ENCODE data around the gene EVPL. TPM values are rescaled to one million over a fixed set of nuclear protein-coding genes. Genes with fewer than 3 reads are reported as not detected.

Gene EVPL
- total RNA-seq, 1 donor from 2014 or later = not detected

DNA sequence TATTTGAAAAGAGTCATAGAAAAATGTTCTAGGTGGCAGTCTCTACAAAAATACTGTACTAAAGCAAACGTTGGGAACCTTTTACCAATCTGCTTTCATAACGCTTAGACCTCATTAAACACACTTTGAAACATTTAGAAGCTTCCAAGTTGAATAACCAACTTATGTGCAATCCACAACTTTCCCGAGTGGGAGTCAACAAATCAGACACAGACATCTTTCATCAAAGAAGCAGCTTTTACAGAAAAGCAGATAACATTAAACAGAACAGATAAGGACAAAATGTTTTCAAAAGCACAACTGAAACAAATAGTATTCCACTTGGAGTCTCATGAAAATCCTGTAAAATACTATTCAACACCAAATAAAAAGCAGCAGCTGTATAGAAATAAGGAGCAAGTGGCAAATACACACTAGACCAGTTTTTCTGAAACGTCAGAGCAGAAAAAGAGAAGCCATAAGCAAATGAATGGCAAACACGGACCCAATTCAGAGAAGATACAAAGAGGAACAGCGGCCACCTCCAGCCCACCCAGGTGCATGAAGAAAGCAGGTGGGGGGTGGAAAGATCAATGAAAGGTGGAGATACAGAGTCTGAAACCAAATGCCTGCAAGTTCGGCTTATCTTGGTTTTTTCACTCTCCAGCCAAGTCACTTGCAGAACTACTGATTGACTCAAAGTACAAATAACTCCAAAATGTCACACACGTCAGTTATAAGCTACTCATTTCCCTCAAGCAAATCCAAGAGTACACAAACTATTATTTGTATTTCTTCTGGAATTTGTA is 67.9 kb downstream of the EVPL start:
- no peak for TF ChIP-seq CTCF (IDR thresholded peaks at IDR 0.05)
- no peaks in the 10 kb centered on the region for H3K9me3 Mint-ChIP-seq (ENCODE audit: low read depth)
- H3K4me1 Mint-ChIP-seq (ENCODE audit: low read depth) = peaks cover 14% of the 10 kb centered on the region
- no peaks in the 10 kb centered on the region for H3K27me3 Mint-ChIP-seq (ENCODE audit: low read depth)
- H3K4me3 Mint-ChIP-seq (ENCODE audit: unreplicated experiment) = no peak overlapping the region
- DNase-seq (ENCODE audit: low spot score) = no peak
- no peak overlapping the region for H3K27ac Mint-ChIP-seq (ENCODE audit: unreplicated experiment)
- H3K36me3 Mint-ChIP-seq (ENCODE audit: low read depth) = peaks cover 14% of the 10 kb centered on the region

Other genes starting within 250 kb of the EVPL start
- 20.9 to 35.8 TPM (median 21.0 TPM) in 3 replicates for gene UNK, start 242.5 kb downstream of the EVPL start, total RNA-seq
- 1.1 to 3.1 TPM (median 1.5 TPM) in 3 replicates for gene UNC13D, start 182.9 kb downstream of the EVPL start, total RNA-seq
- gene WBP2, start 172.0 kb downstream of the EVPL start, total RNA-seq = 45.0 to 62.5 TPM (median 56.5 TPM) in 3 replicates
- gene TRIM47, start 148.7 kb downstream of the EVPL start, total RNA-seq = 33.9 to 50.6 TPM (median 46.3 TPM) in 3 replicates
- gene TRIM65, start 130.4 kb downstream of the EVPL start, total RNA-seq = 25.2 to 27.1 TPM (median 27.0 TPM) in 3 replicates
- 47.4 to 53.3 TPM (median 49.8 TPM) in 3 replicates for gene MRPL38, start 122.4 kb downstream of the EVPL start, total RNA-seq
- 6.7 to 19.8 TPM (median 7.5 TPM) in 3 replicates for gene FBF1, start 86.3 kb downstream of the EVPL start, total RNA-seq
- 50.2 to 63.3 TPM (median 52.3 TPM) in 3 replicates for gene ACOX1, start 48.1 kb downstream of the EVPL start, total RNA-seq
- 17.1 to 22.2 TPM (median 21.8 TPM) in 3 replicates for gene TEN1, start 48.1 kb downstream of the EVPL start, total RNA-seq
- gene CDK3, start 26.5 kb downstream of the EVPL start, total RNA-seq = 6.3 to 7.1 TPM (median 6.7 TPM) in 3 replicates
- 62.1 to 77.6 TPM (median 63.0 TPM) in 3 replicates for gene SRP68, start 45.2 kb upstream of the EVPL start, total RNA-seq
- not detected in 3 replicates for gene GALR2, start 47.5 kb upstream of the EVPL start, total RNA-seq
- not detected in 3 replicates for gene ZACN, start 51.9 kb upstream of the EVPL start, total RNA-seq
- 129 to 180 TPM (median 131 TPM) in 3 replicates for gene EXOC7, start 76.5 kb upstream of the EVPL start, total RNA-seq
- 0.12 TPM in 1 of 3 replicates, not detected in the others for gene FOXJ1, start 113.9 kb upstream of the EVPL start, total RNA-seq
- 1.1 to 1.5 TPM (median 1.4 TPM) in 3 replicates for gene RNF157, start 213.2 kb upstream of the EVPL start, total RNA-seq
- gene UBALD2, start 238.0 kb upstream of the EVPL start, total RNA-seq = 6.7 to 14.1 TPM (median 13.2 TPM) in 3 replicates